GM12874 (cell line): ENCODE results near the gene TTPAL.

Experiments used
- CTCF ChIP-seq: IDR thresholded peaks from 2 replicates; pipeline ENCODE4 v1.5.1; 2011; ENCODE audit warnings: low read depth, mild to moderate bottlenecking, control low read depth, low read length, moderate library complexity; ENCODE audit not compliant: insufficient read depth

Gene TTPAL

GRCh38 chr20:44485830-44486198, 10.1 kb downstream of the TTPAL start:
- no peak for TF ChIP-seq CTCF

- TF ChIP-seq CTCF = no peak
These were observed 12.9 kb downstream of the TTPAL start for GRCh38 chr20:44488551-44488950.

- no peak for TF ChIP-seq CTCF
These were observed 13.5 kb downstream of the TTPAL start for GRCh38 chr20:44489223-44489622.

- no peak for TF ChIP-seq CTCF
These were observed 14.3 kb downstream of the TTPAL start for GRCh38 chr20:44489931-44490330.

GRCh38 chr20:44491635-44492395, 16.1 kb downstream of the TTPAL start:
- no peak for TF ChIP-seq CTCF

GRCh38 chr20:44494266-44494665, 18.6 kb downstream of the TTPAL start:
- TF ChIP-seq CTCF = no peak

- TF ChIP-seq CTCF = no peak
These were observed 19.0 kb downstream of the TTPAL start for GRCh38 chr20:44494681-44495080.
